ENCODE results near the gene SH3BP1. TPM values are rescaled to one million over a fixed set of nuclear protein-coding genes. Genes with fewer than 3 reads are reported as not detected.

Gene SH3BP1, protein sequence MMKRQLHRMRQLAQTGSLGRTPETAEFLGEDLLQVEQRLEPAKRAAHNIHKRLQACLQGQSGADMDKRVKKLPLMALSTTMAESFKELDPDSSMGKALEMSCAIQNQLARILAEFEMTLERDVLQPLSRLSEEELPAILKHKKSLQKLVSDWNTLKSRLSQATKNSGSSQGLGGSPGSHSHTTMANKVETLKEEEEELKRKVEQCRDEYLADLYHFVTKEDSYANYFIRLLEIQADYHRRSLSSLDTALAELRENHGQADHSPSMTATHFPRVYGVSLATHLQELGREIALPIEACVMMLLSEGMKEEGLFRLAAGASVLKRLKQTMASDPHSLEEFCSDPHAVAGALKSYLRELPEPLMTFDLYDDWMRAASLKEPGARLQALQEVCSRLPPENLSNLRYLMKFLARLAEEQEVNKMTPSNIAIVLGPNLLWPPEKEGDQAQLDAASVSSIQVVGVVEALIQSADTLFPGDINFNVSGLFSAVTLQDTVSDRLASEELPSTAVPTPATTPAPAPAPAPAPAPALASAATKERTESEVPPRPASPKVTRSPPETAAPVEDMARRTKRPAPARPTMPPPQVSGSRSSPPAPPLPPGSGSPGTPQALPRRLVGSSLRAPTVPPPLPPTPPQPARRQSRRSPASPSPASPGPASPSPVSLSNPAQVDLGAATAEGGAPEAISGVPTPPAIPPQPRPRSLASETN
- total RNA-seq: 14.5 and 16.0 TPM in 2 replicates

GRCh38 chr22:37639070-37639760, at the start of gene SH3BP1:
TSS of gene SH3BP1 (plus strand) at chr22:37639669. CDS start at chr22:37639788, 119 bp downstream.

DNA sequence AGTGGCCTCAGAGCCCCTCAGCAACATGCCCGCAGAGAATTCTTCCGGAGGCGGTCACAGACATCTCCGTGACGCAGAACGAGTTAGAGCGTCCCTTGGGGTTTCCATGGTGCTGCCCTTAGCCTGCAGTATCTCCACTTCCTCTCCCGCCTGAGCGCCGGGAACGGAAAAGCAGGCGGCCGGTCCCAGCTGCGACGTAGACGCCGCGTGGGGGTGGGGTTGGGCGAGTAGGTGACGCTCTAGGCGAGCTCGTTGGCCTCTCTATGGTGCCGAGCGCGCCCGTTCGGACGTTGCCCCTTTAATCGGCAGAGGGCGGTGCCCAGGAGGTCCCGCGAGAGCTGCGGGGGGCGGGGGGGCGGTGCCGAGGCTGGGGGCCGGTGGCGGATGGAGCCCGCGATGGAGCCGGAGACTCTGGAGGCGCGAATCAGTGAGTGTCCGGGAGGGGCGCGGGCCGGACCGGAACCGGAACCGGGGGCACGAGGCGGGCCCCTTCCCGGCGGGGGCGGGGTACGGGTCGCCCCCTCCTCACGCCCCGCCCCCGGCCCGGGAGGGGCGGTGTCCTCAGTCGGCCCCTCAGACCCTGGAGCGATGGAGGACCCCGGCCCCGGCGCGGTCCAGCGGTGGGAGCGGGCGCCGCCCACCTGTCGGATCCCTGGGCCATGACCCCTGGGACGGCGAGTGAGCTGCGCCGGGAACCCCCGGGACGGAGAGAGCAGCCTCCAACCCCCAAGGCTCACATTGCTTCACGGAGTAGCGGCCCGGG, 30.8 kb upstream of the SH3BP1 start, which contains the start of gene GGA1:
TSS of gene GGA1 (plus strand) at position 358 of the 763 bp plus-strand sequence. CDS start at position 385, 27 bp downstream.

GRCh38 chr22:37658133-37659065, 18.9 kb downstream of the SH3BP1 start, which contains the start of gene PDXP:
TSS of gene PDXP (plus strand) at chr22:37658723. CDS start at chr22:37658783, 60 bp downstream.

DNA sequence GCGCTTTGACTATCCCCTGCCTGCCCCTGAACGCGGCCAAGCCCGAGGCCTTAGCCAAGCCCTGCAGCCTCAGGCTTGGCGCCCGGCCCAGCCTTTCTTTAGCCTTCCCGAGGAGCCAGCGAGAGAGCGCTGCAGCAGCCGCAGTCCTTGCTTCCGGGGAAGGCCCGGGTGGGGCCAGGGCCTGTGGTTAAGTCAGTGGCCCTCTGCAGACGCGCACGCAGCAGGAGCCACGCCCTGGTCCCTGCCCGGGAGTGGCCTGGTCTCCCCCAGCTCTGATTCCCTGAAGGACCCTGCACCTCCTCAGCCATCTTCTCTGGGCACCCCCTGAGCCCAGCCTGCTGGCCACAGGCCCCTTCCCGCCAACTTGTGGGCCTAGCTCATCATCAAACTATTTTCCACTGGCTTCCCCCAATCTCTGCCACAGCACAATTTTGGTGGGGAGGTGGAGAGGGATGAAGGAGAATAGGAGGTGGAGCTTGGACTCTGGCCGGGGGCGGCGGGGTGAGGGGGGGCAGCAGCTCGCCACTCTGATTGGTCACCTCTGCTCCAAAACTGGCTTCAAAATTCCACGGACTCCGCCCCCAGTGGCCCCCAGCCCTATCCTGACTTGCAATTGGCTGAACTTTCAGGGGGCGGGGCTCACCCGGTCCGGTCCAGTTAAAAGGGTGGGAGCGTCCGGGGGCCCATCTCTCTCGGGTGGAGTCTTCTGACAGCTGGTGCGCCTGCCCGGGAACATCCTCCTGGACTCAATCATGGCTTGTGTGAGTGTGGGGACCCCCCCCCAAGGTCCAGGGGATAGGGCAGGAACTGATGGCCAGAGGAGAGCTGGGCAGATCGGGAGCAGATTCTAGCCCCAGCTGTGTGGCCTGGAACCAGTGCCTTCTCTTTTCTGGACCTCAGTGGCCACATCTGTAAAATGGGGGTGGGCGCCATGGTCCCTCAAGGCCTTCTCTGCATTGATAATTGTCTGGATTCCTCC, 35.8 kb downstream of the SH3BP1 start, which contains the start of gene LGALS1:
TSS of gene LGALS1 (plus strand) at position 686 of the 979 bp plus-strand sequence. CDS start at position 753, 67 bp downstream.

GRCh38 chr22:37686002-37686982, 46.8 kb downstream of the SH3BP1 start, which contains the start of gene NOL12:
TSS of gene NOL12 (plus strand) at chr22:37686343. CDS start at chr22:37686393, 50 bp downstream.

DNA sequence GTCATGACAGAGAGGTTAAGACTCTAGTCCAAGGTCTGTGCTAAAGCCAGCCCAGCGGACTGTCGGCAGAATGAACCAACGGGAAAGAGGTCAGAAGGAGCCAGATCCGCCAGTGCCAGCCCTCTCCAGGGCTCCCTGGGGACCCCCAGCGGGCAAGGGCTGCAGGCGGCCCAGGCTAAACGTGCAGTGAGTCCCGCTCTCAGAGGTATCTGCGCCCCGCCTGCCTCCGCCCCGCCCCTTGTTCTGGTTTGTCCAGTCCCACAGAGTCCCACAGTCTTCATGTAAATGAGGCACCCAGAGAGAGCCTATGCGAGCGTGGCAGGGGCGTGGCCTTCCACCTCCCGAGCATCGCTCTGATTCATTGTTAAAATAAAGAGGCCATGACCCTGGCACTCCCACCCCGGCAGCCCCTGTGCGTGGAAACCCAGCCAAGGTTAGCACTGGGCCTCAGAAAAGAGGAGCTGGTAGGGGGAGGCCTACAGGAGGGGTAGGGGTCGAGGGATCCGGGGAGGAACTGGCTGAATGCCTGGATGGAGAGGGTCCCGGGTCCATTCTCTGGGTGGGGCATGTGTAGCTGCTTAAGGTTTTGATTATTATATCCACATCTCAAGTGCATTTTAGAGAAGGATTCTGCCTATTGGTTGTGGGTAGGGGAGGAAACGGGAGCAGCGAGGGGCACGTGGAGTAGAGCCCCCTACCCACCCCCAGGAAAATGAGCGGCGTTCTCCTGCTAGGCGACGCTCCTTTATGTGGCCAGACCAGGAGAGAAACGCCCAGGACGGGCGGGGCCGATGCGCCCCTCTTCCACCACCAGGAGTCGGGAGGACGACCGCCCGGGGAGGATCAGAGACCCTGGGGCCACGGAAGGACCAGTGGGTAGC, 57.4 kb downstream of the SH3BP1 start, which contains the start of gene TRIOBP:
TSS of gene TRIOBP (plus strand) at position 392 of the 881 bp plus-strand sequence. CDS start 4,318 bp downstream, outside the sequence.

Other genes starting within 250 kb of the SH3BP1 start
- gene ELFN2, start 212.2 kb upstream of the SH3BP1 start, total RNA-seq: 0.59 and 3.8 TPM in 2 replicates
- gene MFNG, start 153.3 kb upstream of the SH3BP1 start, total RNA-seq: 0.24 and 1.1 TPM in 2 replicates
- gene CARD10, start 120.3 kb upstream of the SH3BP1 start, total RNA-seq: 4.1 and 5.6 TPM in 2 replicates
- 67.3 and 73.9 TPM in 2 replicates for gene CDC42EP1, start 79.2 kb upstream of the SH3BP1 start, total RNA-seq
- gene LGALS2, start 59.6 kb upstream of the SH3BP1 start, total RNA-seq: not detected in 2 replicates
- 18.8 and 20.7 TPM in 2 replicates for gene GGA1, start 30.8 kb upstream of the SH3BP1 start, total RNA-seq
- gene PDXP, start 19.1 kb downstream of the SH3BP1 start, total RNA-seq: 6.5 and 9.9 TPM in 2 replicates
- 4,931 and 6,137 TPM in 2 replicates for gene LGALS1, start 36.0 kb downstream of the SH3BP1 start, total RNA-seq
- gene NOL12, start 46.7 kb downstream of the SH3BP1 start, total RNA-seq: 12.9 and 28.6 TPM in 2 replicates
- gene TRIOBP, start 57.4 kb downstream of the SH3BP1 start, total RNA-seq: 120 and 124 TPM in 2 replicates
- 26.2 and 42.1 TPM in 2 replicates for gene GCAT, start 168.3 kb downstream of the SH3BP1 start, total RNA-seq
- gene GALR3, start 183.7 kb downstream of the SH3BP1 start, total RNA-seq: 0.62 TPM in 1 of 2 replicates, not detected in the other
- 29.6 and 39.3 TPM in 2 replicates for gene ANKRD54, start 204.7 kb downstream of the SH3BP1 start, total RNA-seq
- 351 and 413 TPM in 2 replicates for gene EIF3L, start 209.8 kb downstream of the SH3BP1 start, total RNA-seq